PFSK-1 (cell line): ENCODE measurements around the gene MAP1S.

ENCODE experiments used
- FOXP2 ChIP-seq: optimal IDR thresholded peaks from 2 replicates; pipeline ENCODE3; 2011; ENCODE audit warnings: borderline replicate concordance, control low read depth, inconsistent platforms; ENCODE audit not compliant: insufficient read depth; ENCODE audit errors: extremely low read length, extremely low read depth
- POLR2AphosphoS5 ChIP-seq: IDR thresholded peaks from 2 replicates; pipeline ENCODE4 v1.6.1; 2012; ENCODE audit warnings: low read depth, mild to moderate bottlenecking, control low read depth, low read length, moderate library complexity
- SIN3A ChIP-seq: IDR thresholded peaks from 2 replicates; pipeline ENCODE4 v1.6.1; 2012; ENCODE audit warnings: mild to moderate bottlenecking, low read length, moderate library complexity, borderline replicate concordance; ENCODE audit not compliant: insufficient read depth
- TAF1 ChIP-seq: IDR thresholded peaks from 2 replicates; pipeline ENCODE4 v1.6.1; 2012; ENCODE audit warnings: low read length, control low read depth, borderline replicate concordance; ENCODE audit not compliant: insufficient read depth
- TF ChIP-seq, protein P1 (sequence below), 2 experiments: IDR thresholded peaks; 2 replicates each; pipeline versions ENCODE4 v1.6.1 to v1.8.0; 2011 to 2012; ENCODE audit warnings: low read depth in 2 of 2, low read length in 2 of 2, control low read depth in 1 of 2, inconsistent platforms in 1 of 2, mild to moderate bottlenecking in 1 of 2, moderate library complexity in 1 of 2; ENCODE audit not compliant: insufficient read depth in 1 of 2

MAP1S gene

GRCh38 chr19:17767559-17767958 lies 48.3 kb downstream of the MAP1S start:
- TF ChIP-seq TAF1 (no peak), SIN3A (no peak), FOXP2 (no peak), POLR2AphosphoS5 (no peak)
- TF ChIP-seq, protein P1, sequence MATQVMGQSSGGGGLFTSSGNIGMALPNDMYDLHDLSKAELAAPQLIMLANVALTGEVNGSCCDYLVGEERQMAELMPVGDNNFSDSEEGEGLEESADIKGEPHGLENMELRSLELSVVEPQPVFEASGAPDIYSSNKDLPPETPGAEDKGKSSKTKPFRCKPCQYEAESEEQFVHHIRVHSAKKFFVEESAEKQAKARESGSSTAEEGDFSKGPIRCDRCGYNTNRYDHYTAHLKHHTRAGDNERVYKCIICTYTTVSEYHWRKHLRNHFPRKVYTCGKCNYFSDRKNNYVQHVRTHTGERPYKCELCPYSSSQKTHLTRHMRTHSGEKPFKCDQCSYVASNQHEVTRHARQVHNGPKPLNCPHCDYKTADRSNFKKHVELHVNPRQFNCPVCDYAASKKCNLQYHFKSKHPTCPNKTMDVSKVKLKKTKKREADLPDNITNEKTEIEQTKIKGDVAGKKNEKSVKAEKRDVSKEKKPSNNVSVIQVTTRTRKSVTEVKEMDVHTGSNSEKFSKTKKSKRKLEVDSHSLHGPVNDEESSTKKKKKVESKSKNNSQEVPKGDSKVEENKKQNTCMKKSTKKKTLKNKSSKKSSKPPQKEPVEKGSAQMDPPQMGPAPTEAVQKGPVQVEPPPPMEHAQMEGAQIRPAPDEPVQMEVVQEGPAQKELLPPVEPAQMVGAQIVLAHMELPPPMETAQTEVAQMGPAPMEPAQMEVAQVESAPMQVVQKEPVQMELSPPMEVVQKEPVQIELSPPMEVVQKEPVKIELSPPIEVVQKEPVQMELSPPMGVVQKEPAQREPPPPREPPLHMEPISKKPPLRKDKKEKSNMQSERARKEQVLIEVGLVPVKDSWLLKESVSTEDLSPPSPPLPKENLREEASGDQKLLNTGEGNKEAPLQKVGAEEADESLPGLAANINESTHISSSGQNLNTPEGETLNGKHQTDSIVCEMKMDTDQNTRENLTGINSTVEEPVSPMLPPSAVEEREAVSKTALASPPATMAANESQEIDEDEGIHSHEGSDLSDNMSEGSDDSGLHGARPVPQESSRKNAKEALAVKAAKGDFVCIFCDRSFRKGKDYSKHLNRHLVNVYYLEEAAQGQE (IDR thresholded peaks at IDR 0.05; ENCODE audit: insufficient read depth in 1 of 2, low read depth in 2 of 2, low read length in 2 of 2), result no peak

DNA sequence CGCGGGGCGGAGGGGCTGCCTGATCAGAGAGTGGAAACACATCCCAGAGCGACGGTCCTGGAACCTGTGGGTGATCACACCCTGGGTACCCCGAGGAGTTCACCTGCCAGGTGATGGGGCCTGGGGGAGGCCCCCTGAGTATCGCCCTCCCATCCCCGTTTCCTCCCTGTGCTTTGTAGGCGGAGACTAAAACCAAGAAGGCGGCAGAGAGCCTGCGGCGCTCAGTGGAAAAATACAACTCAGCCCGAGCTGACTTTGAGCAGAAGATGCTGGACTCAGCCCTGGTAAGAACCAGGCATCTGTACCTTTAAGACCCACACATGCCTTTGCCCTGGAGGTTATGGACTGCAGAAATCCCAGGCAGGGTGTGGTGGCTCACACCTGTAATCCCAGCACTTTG lies 51.3 kb downstream of the MAP1S start:
- no peak for TF ChIP-seq SIN3A
- no peak for TF ChIP-seq FOXP2
- no peak for TF ChIP-seq POLR2AphosphoS5
- TF ChIP-seq, protein P1 (IDR thresholded peaks at IDR 0.05; ENCODE audit: insufficient read depth in 1 of 2, low read depth in 2 of 2, low read length in 2 of 2), result no peak
- TF ChIP-seq TAF1, result no peak

DNA sequence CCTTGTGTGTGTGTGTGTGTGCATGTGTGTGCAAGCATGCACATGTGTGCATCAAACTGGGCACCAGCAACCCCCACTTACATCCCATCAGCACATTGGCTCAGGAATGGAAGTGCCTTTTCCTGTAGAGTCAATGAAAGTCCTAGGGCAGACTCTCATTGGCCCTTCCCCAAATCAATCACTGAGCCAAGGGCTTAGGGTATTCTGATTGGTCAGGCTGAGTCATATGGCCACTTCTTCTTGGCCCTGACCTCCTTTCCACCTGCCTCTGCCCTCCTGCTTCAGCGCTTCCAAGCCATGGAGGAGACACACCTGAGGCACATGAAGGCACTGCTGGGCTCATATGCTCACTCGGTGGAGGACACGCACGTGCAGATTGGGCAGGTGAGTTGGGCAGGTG lies 52.9 kb downstream of the MAP1S start:
- TF ChIP-seq, protein P1 (IDR thresholded peaks at IDR 0.05; ENCODE audit: insufficient read depth in 1 of 2, low read depth in 2 of 2, low read length in 2 of 2), result no peak
- TF ChIP-seq POLR2AphosphoS5 (no peak), FOXP2 (no peak), TAF1 (no peak), SIN3A (no peak)

DNA sequence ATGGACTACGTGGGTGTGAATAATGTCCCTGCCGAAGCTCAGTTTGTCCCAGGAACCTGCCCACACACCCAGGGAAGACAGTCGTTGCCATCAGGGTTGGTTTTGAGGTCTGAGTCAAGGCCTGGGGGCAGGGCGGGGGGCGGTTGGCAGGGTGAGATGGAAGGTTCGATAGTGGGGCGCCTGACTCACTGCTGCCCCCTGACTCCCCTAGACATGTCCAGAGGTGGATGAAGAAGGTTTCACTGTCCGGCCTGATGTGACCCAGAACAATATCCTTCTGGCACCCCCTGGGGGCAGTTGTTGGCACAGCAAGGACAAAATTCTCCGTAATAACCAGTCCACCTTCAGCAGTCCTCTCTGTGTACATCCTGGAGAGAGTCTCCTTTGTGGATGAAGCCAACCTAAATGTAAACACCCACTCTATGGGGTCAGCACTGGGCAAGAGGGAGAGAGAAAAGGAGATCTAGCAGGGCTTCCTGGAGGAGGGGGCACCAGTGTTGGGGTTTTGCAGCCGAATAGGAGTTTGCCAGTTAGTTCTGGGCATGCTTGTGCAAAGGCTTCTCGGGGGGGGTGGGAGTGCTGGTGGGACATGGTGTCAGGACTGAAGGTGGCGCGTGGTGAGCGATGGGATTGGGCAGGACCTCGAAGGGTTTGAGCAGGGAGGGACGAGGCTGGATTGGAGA lies 56.1 kb downstream of the MAP1S start:
- no peak for TF ChIP-seq SIN3A
- no peak for TF ChIP-seq FOXP2
- TF ChIP-seq POLR2AphosphoS5, result no peak
- TF ChIP-seq, protein P1 (IDR thresholded peaks at IDR 0.05; ENCODE audit: insufficient read depth in 1 of 2, low read depth in 2 of 2, low read length in 2 of 2), result no peak
- TF ChIP-seq TAF1, result no peak
